PC-3 (cell line): ENCODE measurements around the gene SLC22A3. TPM values are rescaled to one million over a fixed set of nuclear protein-coding genes. Genes with fewer than 3 reads are reported as not detected.

Experiments
- ATAC-seq: fragments of 200-7000 bp; cut with Tn5 transposase; 2 replicates; pipeline ENCODE4 v1.9.1; 2020; ENCODE audit warnings: mild to moderate bottlenecking, moderate library complexity
- BruUV-seq: library from RNA; stranded (reverse); fragments of 400-500 nt; replicated peaks from 2 replicates; lab custom pipeline; 2021; lab: Mats Ljungman, UMichigan
- CTCF ChIA-PET: fragments of 300-600 bp; sonication (Branson Sonifier 250); formaldehyde crosslinking; loops from one replicate; lab custom pipeline; 2022; ENCODE audit warnings: antibody characterized with exemption; lab: Charles Lee
- POLR2A ChIA-PET: fragments of 300-600 bp; sonication (Branson Sonifier 250); formaldehyde crosslinking; loops from one replicate; lab custom pipeline; 2022; ENCODE audit warnings: antibody characterized with exemption; ENCODE audit not compliant: unreplicated experiment; lab: Charles Lee
- DNase-seq: peaks from one replicate; pipeline ENCODE4 v3.0.0-alpha.2; 2015
- H2AFZ ChIP-seq: fragments of 300-600 bp; sonication (generic); 2 replicates; pipeline ENCODE4 v1.6.0; 2016; ENCODE audit warnings: antibody characterized with exemption, low read length
- H3F3A ChIP-seq: fragments of 300-600 bp; sonication (generic); one replicate; pipeline ENCODE4 v1.6.0; 2017; ENCODE audit warnings: antibody characterized with exemption, low read length, control low read depth, mild to moderate bottlenecking; ENCODE audit not compliant: unreplicated experiment
- H3K27ac ChIP-seq: fragments of 300-600 bp; sonication (generic); 2 replicates; pipeline ENCODE4 v1.5.1; 2016; ENCODE audit warnings: mild to moderate bottlenecking, low read length
- H3K27me3 ChIP-seq: fragments of 300-600 bp; sonication (generic); 2 replicates; pipeline ENCODE4 v1.6.1; 2016; ENCODE audit warnings: low read length, mixed read lengths
- H3K36me3 ChIP-seq: fragments of 300-600 bp; sonication (generic); 2 replicates; pipeline ENCODE4 v1.6.1; 2016; ENCODE audit warnings: low read depth, mixed run types, low read length, mixed read lengths
- H3K4me1 ChIP-seq: fragments of 300-600 bp; sonication (generic); 2 replicates; pipeline ENCODE4 v1.5.1; 2016; ENCODE audit warnings: low read length; ENCODE audit not compliant: insufficient read depth
- H3K4me2 ChIP-seq: fragments of 300-600 bp; sonication (generic); 2 replicates; pipeline ENCODE4 v1.6.0; 2016; ENCODE audit warnings: low read length
- H3K4me3 ChIP-seq: fragments of 300-600 bp; sonication (generic); 2 replicates; pipeline ENCODE4 v1.5.1; 2016; ENCODE audit warnings: mild to moderate bottlenecking, low read length, mixed read lengths
- H3K79me2 ChIP-seq: fragments of 300-600 bp; sonication (generic); 2 replicates; pipeline ENCODE4 v1.6.1; 2017; ENCODE audit warnings: low read length, mixed read lengths
- H3K9ac ChIP-seq: fragments of 300-600 bp; sonication (generic); 2 replicates; pipeline ENCODE4 v1.6.0; 2016; ENCODE audit warnings: mild to moderate bottlenecking, low read length
- H3K9me2 ChIP-seq: fragments of 300-600 bp; sonication (generic); replicated peaks from 2 replicates; pipeline ENCODE4 v1.6.1; 2016; ENCODE audit warnings: mixed run types, low read length, mixed read lengths
- H3K9me3 ChIP-seq: fragments of 300-600 bp; sonication (generic); 2 replicates; pipeline ENCODE4 v1.6.1; 2016; ENCODE audit warnings: low read length, mixed read lengths
- H4K20me1 ChIP-seq: fragments of 300-600 bp; sonication (generic); 2 replicates; pipeline ENCODE4 v1.6.1; 2016; ENCODE audit warnings: low read length, mixed read lengths
- CTCF ChIP-seq: fragments of 300-600 bp; sonication (generic); conservative IDR thresholded peaks from 2 replicates; pipeline ENCODE4 v1.5.1; 2017; ENCODE audit warnings: antibody characterized with exemption, low read depth, mild to moderate bottlenecking, low read length
- EZH2 ChIP-seq: fragments of 300-600 bp; sonication (generic); IDR thresholded peaks from one replicate; pipeline ENCODE4 v1.6.1; 2017; ENCODE audit warnings: antibody characterized with exemption, mild to moderate bottlenecking, low read length; ENCODE audit not compliant: unreplicated experiment
- EZH2phosphoT487 ChIP-seq: fragments of 300-600 bp; sonication (generic); IDR thresholded peaks from 2 replicates; pipeline ENCODE4 v1.6.1; 2018; ENCODE audit warnings: mild to moderate bottlenecking, antibody characterized with exemption, low read length, borderline replicate concordance
- intact Hi-C: fragments of 100-400 bp; cut with micrococcal nuclease; formaldehyde crosslinking; loops from 2 replicates; pipeline ENCODE4 v1.9.0; 2023
- total RNA-seq: library from RNA; depleted of rRNA; stranded (reverse); fragments of >200 nt; gene quantifications from 2 replicates; pipeline ENCODE4 v1.2.3, GENCODE V29; 2014

The SLC22A3 gene
- total RNA-seq, 1 experiment from 2014 or later = 0.47 TPM

GRCh38 chr6:160312900-160313299 is 35.3 kb upstream of the SLC22A3 start:
- no peaks in the 10 kb centered on the region for H3K9me3 ChIP-seq
- TF ChIP-seq EZH2phosphoT487 (no peak), CTCF (no peak), EZH2 (no peak)
- H3K9me2 ChIP-seq = no peaks in the 10 kb centered on the region
- intact Hi-C loops = no loop called here
- POLR2A ChIA-PET = no interaction called here
- no peak overlapping the region for H3K4me2 ChIP-seq
- H4K20me1 ChIP-seq = no peaks in the 10 kb centered on the region
- DNase-seq (no peak), ATAC-seq (no peak)
- no peak overlapping the region for H2AFZ ChIP-seq
- no peak overlapping the region for H3K9ac ChIP-seq
- H3K4me3 ChIP-seq = no peak overlapping the region
- H3F3A ChIP-seq = no peaks in the 10 kb centered on the region
- BruUV-seq = no TSS peak
- H3K27me3 ChIP-seq = no peaks in the 10 kb centered on the region
- H3K27ac ChIP-seq = no peak overlapping the region
- H3K79me2 ChIP-seq = no peaks in the 10 kb centered on the region
- H3K4me1 ChIP-seq = no peaks in the 10 kb centered on the region
- CTCF ChIA-PET = no interaction called here
- H3K36me3 ChIP-seq = no peaks in the 10 kb centered on the region

- no peak for ATAC-seq
- intact Hi-C loops = no loop called here
- BruUV-seq = no TSS peak
- no peaks in the 10 kb centered on the region for H3K36me3 ChIP-seq
- no peaks in the 10 kb centered on the region for H3K9me2 ChIP-seq
- H3K27ac ChIP-seq = no peak overlapping the region
- H2AFZ ChIP-seq = no peak overlapping the region
- DNase-seq = peak; percentile 35
- no peak for TF ChIP-seq CTCF
- TF ChIP-seq EZH2 = no peak
- TF ChIP-seq EZH2phosphoT487 = no peak
- H3K4me1 ChIP-seq = no peaks in the 10 kb centered on the region
- ChIA-PET POLR2A (no interaction called here), CTCF (no interaction called here)
- H3K4me2 ChIP-seq = no peak overlapping the region
- no peaks in the 10 kb centered on the region for H3K79me2 ChIP-seq
- H3K27me3 ChIP-seq = no peaks in the 10 kb centered on the region
- no peak overlapping the region for H3K4me3 ChIP-seq
- no peak overlapping the region for H3K9ac ChIP-seq
- no peaks in the 10 kb centered on the region for H3F3A ChIP-seq
- no peaks in the 10 kb centered on the region for H3K9me3 ChIP-seq
- no peaks in the 10 kb centered on the region for H4K20me1 ChIP-seq
Measured at GRCh38 chr6:160315310-160315709, 32.9 kb upstream of the SLC22A3 start.

DNA sequence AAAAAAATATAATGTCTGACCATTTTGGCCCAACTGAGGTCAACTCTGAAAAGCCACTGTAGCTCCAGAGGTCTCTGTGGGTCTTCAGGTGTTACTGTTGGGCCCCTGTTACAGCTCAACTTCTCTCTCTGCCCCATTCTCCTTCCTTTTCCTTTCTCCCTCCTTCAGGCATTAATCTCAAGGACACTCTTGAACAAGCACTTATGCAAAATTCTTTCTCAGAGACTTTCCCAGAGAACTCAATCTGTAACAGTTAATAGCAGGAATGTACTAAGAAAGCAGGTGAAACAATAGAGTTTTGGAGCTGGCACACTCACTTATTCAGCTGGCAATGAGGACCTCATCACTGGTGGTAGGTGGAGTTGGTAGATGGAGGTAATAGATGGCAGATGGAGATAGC is 31.9 kb upstream of the SLC22A3 start:
- POLR2A ChIA-PET = no interaction called here
- Histone ChIP-seq H3K36me3 (no peaks in the 10 kb centered on the region), H3K9ac (no peak overlapping the region), H3K4me3 (no peak overlapping the region), H3K27ac (no peak overlapping the region), H3F3A (no peaks in the 10 kb centered on the region), H2AFZ (no peak overlapping the region), H3K9me2 (no peaks in the 10 kb centered on the region), H3K79me2 (no peaks in the 10 kb centered on the region), H3K4me2 (no peak overlapping the region), H3K27me3 (no peaks in the 10 kb centered on the region), H3K4me1 (no peaks in the 10 kb centered on the region), H4K20me1 (no peaks in the 10 kb centered on the region), H3K9me3 (no peaks in the 10 kb centered on the region)
- CTCF ChIA-PET = no interaction called here
- no peak for TF ChIP-seq CTCF
- no peak for TF ChIP-seq EZH2phosphoT487
- no peak for TF ChIP-seq EZH2
- intact Hi-C loops = no loop called here
- no peak for ATAC-seq
- no peak for DNase-seq
- no TSS peak for BruUV-seq
